ENCODE data around the gene ZBTB39.

The ZBTB39 gene

DNA sequence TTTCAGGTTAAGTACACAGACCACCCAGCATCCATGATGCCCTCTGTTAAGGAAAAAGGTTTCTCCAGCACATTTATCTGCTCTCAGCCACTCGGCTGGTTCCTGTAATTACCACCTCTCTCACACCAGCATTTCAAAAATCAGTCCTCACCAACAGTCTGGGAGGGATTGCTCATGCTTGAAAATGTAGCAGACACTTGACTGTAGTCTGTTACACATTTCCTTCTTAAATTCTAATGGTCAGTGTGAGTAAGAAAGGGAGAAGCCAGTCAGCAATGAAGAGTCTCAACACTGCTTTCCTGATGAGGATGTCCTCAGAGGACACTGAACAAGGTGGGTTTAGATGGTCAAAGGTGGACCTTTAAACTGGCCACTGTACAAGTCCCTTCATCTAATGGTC is 6.0 kb downstream of the ZBTB39 start:
- H3K9me3 ChIP-seq (ENCODE audit: low read length): no peaks in the 10 kb centered on the region
- H3K36me3 ChIP-seq (ENCODE audit: insufficient read depth, low read length): peaks cover 49% of the 10 kb centered on the region
- H3K9ac ChIP-seq (ENCODE audit: low read length): no peak overlapping the region
- H4K20me1 ChIP-seq (ENCODE audit: insufficient read depth, low read length): no peaks in the 10 kb centered on the region
- no peak overlapping the region for H2AFZ ChIP-seq (ENCODE audit: low read length)
- no peak overlapping the region for H3K4me3 ChIP-seq (ENCODE audit: low read depth, low read length, poor library complexity, severe bottlenecking)
- peaks cover 6% of the 10 kb centered on the region for H3K4me1 ChIP-seq (ENCODE audit: insufficient read depth, low read length, severe bottlenecking)
- no peak overlapping the region for H3K27ac ChIP-seq (ENCODE audit: low read depth, low read length, poor library complexity, severe bottlenecking)
- no peak overlapping the region for H3K4me2 ChIP-seq (ENCODE audit: low read length)
- H3K9me2 ChIP-seq (ENCODE audit: low read depth, low read length): no peaks in the 10 kb centered on the region
- TF ChIP-seq, protein P1, sequence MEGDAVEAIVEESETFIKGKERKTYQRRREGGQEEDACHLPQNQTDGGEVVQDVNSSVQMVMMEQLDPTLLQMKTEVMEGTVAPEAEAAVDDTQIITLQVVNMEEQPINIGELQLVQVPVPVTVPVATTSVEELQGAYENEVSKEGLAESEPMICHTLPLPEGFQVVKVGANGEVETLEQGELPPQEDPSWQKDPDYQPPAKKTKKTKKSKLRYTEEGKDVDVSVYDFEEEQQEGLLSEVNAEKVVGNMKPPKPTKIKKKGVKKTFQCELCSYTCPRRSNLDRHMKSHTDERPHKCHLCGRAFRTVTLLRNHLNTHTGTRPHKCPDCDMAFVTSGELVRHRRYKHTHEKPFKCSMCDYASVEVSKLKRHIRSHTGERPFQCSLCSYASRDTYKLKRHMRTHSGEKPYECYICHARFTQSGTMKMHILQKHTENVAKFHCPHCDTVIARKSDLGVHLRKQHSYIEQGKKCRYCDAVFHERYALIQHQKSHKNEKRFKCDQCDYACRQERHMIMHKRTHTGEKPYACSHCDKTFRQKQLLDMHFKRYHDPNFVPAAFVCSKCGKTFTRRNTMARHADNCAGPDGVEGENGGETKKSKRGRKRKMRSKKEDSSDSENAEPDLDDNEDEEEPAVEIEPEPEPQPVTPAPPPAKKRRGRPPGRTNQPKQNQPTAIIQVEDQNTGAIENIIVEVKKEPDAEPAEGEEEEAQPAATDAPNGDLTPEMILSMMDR (IDR thresholded peaks at IDR 0.05; ENCODE audit: low read length): no peak
- TF ChIP-seq EZH2 (IDR thresholded peaks at IDR 0.05; ENCODE audit: borderline replicate concordance, low read length): no peak
- H3F3A ChIP-seq (ENCODE audit: insufficient read depth, low read length): no peaks in the 10 kb centered on the region
- 0 out of 2 replicates have a peak, but pooled peaks cover under 1% of the 10 kb centered on the region for H3K79me2 ChIP-seq (ENCODE audit: insufficient read depth, low read length)
- H3K27me3 ChIP-seq (ENCODE audit: insufficient read depth, low read length): no peaks in the 10 kb centered on the region

DNA sequence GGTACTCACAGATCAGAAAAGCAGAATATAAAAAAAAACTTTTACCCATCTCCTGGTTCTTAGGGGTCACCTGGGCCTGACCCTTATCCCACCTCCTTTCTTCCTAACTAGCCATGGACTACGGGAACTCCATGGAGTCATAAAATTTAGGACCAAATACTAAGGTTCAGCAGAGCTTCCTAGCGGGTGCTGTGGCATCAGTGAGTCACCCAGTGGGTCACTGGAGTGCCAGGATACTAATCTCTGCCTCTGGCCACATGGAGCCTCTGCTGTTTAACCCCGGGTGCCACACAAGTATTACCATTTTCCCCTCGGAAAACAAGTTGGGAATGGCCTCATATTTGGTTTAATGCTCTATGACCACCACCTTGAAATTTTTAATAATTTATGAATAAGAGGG is 6.9 kb downstream of the ZBTB39 start:
- no peak for TF ChIP-seq EZH2 (IDR thresholded peaks at IDR 0.05; ENCODE audit: borderline replicate concordance, low read length)
- TF ChIP-seq, protein P1 (IDR thresholded peaks at IDR 0.05; ENCODE audit: low read length): no peak
- H3K4me2 ChIP-seq (ENCODE audit: low read length): no peak overlapping the region
- H3K9ac ChIP-seq (ENCODE audit: low read length): no peak overlapping the region
- H3K27me3 ChIP-seq (ENCODE audit: insufficient read depth, low read length): no peaks in the 10 kb centered on the region
- no peak overlapping the region for H2AFZ ChIP-seq (ENCODE audit: low read length)
- H3K4me1 ChIP-seq (ENCODE audit: insufficient read depth, low read length, severe bottlenecking): no peaks in the 10 kb centered on the region
- no peaks in the 10 kb centered on the region for H3F3A ChIP-seq (ENCODE audit: insufficient read depth, low read length)
- no peaks in the 10 kb centered on the region for H3K9me3 ChIP-seq (ENCODE audit: low read length)
- no peaks in the 10 kb centered on the region for H3K9me2 ChIP-seq (ENCODE audit: low read depth, low read length)
- H4K20me1 ChIP-seq (ENCODE audit: insufficient read depth, low read length): no peaks in the 10 kb centered on the region
- no peaks in the 10 kb centered on the region for H3K79me2 ChIP-seq (ENCODE audit: insufficient read depth, low read length)
- H3K27ac ChIP-seq (ENCODE audit: low read depth, low read length, poor library complexity, severe bottlenecking): no peak overlapping the region
- H3K36me3 ChIP-seq (ENCODE audit: insufficient read depth, low read length): peaks cover 45% of the 10 kb centered on the region
- no peak overlapping the region for H3K4me3 ChIP-seq (ENCODE audit: low read depth, low read length, poor library complexity, severe bottlenecking)

DNA sequence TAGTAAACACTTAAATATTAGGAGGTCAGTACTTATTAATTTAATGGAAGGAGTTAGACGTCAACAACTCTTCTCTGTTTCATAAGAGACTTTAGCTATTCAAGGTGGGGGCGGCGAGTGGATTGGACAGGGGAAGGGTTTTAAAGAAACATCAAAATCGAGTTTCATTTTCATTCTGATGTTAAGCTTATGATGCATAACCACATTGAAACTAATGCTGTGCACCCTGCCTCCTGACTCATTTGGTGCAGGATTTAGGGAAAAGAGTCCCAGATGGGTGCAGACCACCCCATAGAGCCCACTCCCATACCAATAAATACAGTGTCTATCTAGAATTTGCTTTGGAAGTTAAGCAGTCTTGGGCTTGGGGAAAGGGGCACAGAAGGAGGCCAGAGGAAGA is 7.4 kb downstream of the ZBTB39 start:
- Histone ChIP-seq H3K9me3 (ENCODE audit: low read length) (no peaks in the 10 kb centered on the region), H3K27ac (ENCODE audit: low read depth, low read length, poor library complexity, severe bottlenecking) (no peak overlapping the region), H3K9me2 (ENCODE audit: low read depth, low read length) (no peaks in the 10 kb centered on the region), H3K27me3 (ENCODE audit: insufficient read depth, low read length) (no peaks in the 10 kb centered on the region), H3K9ac (ENCODE audit: low read length) (no peak overlapping the region), H3K4me2 (ENCODE audit: low read length) (no peak overlapping the region), H4K20me1 (ENCODE audit: insufficient read depth, low read length) (no peaks in the 10 kb centered on the region), H3K79me2 (ENCODE audit: insufficient read depth, low read length) (no peaks in the 10 kb centered on the region), H3F3A (ENCODE audit: insufficient read depth, low read length) (no peaks in the 10 kb centered on the region), H3K4me3 (ENCODE audit: low read depth, low read length, poor library complexity, severe bottlenecking) (no peak overlapping the region), H2AFZ (ENCODE audit: low read length) (no peak overlapping the region), H3K4me1 (ENCODE audit: insufficient read depth, low read length, severe bottlenecking) (no peaks in the 10 kb centered on the region), H3K36me3 (ENCODE audit: insufficient read depth, low read length) (peaks cover 40% of the 10 kb centered on the region)
- TF ChIP-seq, protein P1 (IDR thresholded peaks at IDR 0.05; ENCODE audit: low read length): no peak
- TF ChIP-seq EZH2 (IDR thresholded peaks at IDR 0.05; ENCODE audit: borderline replicate concordance, low read length): no peak

Data from OCI-LY1 (cell line).